ENCODE data around the gene SLC5A6. TPM values are rescaled to one million over a fixed set of nuclear protein-coding genes. Genes with fewer than 3 reads are reported as not detected.
"Not testable (repeated sequence)": the region's sequence is repeated elsewhere in the genome, so short reads cannot be mapped to it uniquely, and the experiment has no call there.

Gene SLC5A6
- polyA plus RNA-seq, 4 donors = 19.9 to 48.4 (median 35.2) TPM

- no peak for DNase-seq (ENCODE audit: low read depth in 4 of 4, low spot score in 3 of 4)
Observed at GRCh38 chr2:27208486-27209050, 3.5 kb downstream of the SLC5A6 start.

- DNase-seq (ENCODE audit: low read depth in 4 of 4, low spot score in 3 of 4) = no peak
Observed at GRCh38 chr2:27206346-27206745, 5.7 kb downstream of the SLC5A6 start.

GRCh38 chr2:27205206-27205605 lies 6.9 kb downstream of the SLC5A6 start:
- no peak for DNase-seq (ENCODE audit: low read depth in 4 of 4, low spot score in 3 of 4)

- no peak for DNase-seq (ENCODE audit: low read depth in 4 of 4, low spot score in 3 of 4)
Observed at GRCh38 chr2:27204566-27204965, 7.5 kb downstream of the SLC5A6 start.

GRCh38 chr2:27203741-27204140 lies 8.3 kb downstream of the SLC5A6 start:
- DNase-seq (ENCODE audit: low read depth in 4 of 4, low spot score in 3 of 4) = no peak

GRCh38 chr2:27202854-27203253 lies 9.2 kb downstream of the SLC5A6 start:
- DNase-seq (ENCODE audit: low read depth in 4 of 4, low spot score in 3 of 4) = no peak

- DNase-seq (ENCODE audit: low read depth in 4 of 4, low spot score in 3 of 4) = no peak
Observed at GRCh38 chr2:27201675-27202074, 10.4 kb downstream of the SLC5A6 start.

GRCh38 chr2:27199241-27199640 lies 12.8 kb downstream of the SLC5A6 start:
- no peak for DNase-seq (ENCODE audit: low read depth in 4 of 4, low spot score in 3 of 4)

GRCh38 chr2:27198627-27199026 lies 13.4 kb downstream of the SLC5A6 start:
- no peak for DNase-seq (ENCODE audit: low read depth in 4 of 4, low spot score in 3 of 4)

- not testable (repeated sequence) for DNase-seq (ENCODE audit: low read depth in 4 of 4, low spot score in 3 of 4)
Observed at GRCh38 chr2:27198068-27198467, 14.0 kb downstream of the SLC5A6 start.

GRCh38 chr2:27195799-27196198 lies 16.3 kb downstream of the SLC5A6 start:
- not testable (repeated sequence) for DNase-seq (ENCODE audit: low read depth in 4 of 4, low spot score in 3 of 4)

GRCh38 chr2:27194538-27195354 lies 17.3 kb downstream of the SLC5A6 start:
- no peak for DNase-seq (ENCODE audit: low read depth in 4 of 4, low spot score in 3 of 4)

- peak in 2 of 4 donors; percentile 37 to 47 for DNase-seq (ENCODE audit: low read depth in 4 of 4, low spot score in 3 of 4)
Observed at GRCh38 chr2:27191070-27191829, 20.8 kb downstream of the SLC5A6 start.

- DNase-seq (ENCODE audit: low read depth in 4 of 4, low spot score in 3 of 4) = no peak
Observed at GRCh38 chr2:27189989-27190388, 22.1 kb downstream of the SLC5A6 start.

- DNase-seq (ENCODE audit: low read depth in 4 of 4, low spot score in 3 of 4) = no peak
Observed at GRCh38 chr2:27186613-27187345, 25.3 kb downstream of the SLC5A6 start.

- DNase-seq (ENCODE audit: low read depth in 4 of 4, low spot score in 3 of 4) = no peak
Observed at GRCh38 chr2:27185331-27186026, 26.6 kb downstream of the SLC5A6 start.

- DNase-seq (ENCODE audit: low read depth in 4 of 4, low spot score in 3 of 4) = no peak
Observed at GRCh38 chr2:27184115-27184514, 28.0 kb downstream of the SLC5A6 start.

- DNase-seq (ENCODE audit: low read depth in 4 of 4, low spot score in 3 of 4) = no peak
Observed at GRCh38 chr2:27182346-27182745, 29.7 kb downstream of the SLC5A6 start.

- no peak for DNase-seq (ENCODE audit: low read depth in 4 of 4, low spot score in 3 of 4)
Observed at GRCh38 chr2:27179344-27180000, 32.6 kb downstream of the SLC5A6 start.

- no peak for DNase-seq (ENCODE audit: low read depth in 4 of 4, low spot score in 3 of 4)
Observed at GRCh38 chr2:27178469-27178868, 33.6 kb downstream of the SLC5A6 start.

Measured in left renal pelvis (tissue), 4 donors.